Epithelial cell of proximal tubule (primary cell): ENCODE measurements around the gene INSYN2B. TPM values are rescaled to one million over a fixed set of nuclear protein-coding genes. Genes with fewer than 3 reads are reported as not detected.

Experiments used
- DNase-seq: peaks from one replicate; pipeline ENCODE4 v3.0.0-alpha.2; 2011; ENCODE audit warnings: low read depth
- H3K4me3 ChIP-seq: 2 replicates; pipeline ENCODE4 v1.5.1; 2011; ENCODE audit warnings: low read depth, mild to moderate bottlenecking, low read length
- total RNA-seq: library from RNA; depleted of rRNA; stranded (reverse); fragments of >200 nt; gene quantifications from 2 replicates; pipeline ENCODE4 v1.2.3, GENCODE V29; 2015
- TF ChIP-seq, protein P1 (sequence below): conservative IDR thresholded peaks from 2 replicates; pipeline ENCODE4 v1.5.1; 2012; ENCODE audit warnings: low read depth, mild to moderate bottlenecking, low read length

The INSYN2B gene
- total RNA-seq, 1 donor from 2014 or later: 2.0 TPM

DNA sequence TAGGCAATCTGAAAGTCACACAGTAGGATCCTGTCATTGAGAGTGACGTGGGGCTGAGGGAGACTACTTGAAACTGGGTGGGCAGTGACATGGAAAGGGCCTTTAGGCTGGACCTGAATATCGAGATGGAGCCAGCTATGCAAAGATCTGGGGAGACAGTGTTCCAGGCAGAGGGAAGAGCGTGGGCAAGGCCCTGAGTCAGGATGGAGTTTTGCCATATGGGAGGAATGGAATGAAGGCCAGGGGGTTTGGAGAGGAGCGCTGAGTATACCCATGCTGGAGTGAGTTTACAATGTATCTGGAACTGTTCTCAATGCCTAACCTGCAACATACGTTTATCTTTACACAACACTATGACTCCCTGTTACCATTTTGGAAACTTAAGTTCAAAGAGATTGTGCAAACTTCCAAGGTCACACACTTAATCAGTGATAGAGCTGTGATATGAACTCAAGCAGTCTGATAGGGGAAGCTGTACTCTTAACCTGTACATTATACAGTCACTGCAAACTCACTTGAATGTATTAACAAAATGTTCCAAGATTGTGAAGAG, 33.5 kb downstream of the INSYN2B start:
- H3K4me3 ChIP-seq: no peak overlapping the region
- no peak for DNase-seq
- TF ChIP-seq, protein P1, sequence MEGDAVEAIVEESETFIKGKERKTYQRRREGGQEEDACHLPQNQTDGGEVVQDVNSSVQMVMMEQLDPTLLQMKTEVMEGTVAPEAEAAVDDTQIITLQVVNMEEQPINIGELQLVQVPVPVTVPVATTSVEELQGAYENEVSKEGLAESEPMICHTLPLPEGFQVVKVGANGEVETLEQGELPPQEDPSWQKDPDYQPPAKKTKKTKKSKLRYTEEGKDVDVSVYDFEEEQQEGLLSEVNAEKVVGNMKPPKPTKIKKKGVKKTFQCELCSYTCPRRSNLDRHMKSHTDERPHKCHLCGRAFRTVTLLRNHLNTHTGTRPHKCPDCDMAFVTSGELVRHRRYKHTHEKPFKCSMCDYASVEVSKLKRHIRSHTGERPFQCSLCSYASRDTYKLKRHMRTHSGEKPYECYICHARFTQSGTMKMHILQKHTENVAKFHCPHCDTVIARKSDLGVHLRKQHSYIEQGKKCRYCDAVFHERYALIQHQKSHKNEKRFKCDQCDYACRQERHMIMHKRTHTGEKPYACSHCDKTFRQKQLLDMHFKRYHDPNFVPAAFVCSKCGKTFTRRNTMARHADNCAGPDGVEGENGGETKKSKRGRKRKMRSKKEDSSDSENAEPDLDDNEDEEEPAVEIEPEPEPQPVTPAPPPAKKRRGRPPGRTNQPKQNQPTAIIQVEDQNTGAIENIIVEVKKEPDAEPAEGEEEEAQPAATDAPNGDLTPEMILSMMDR: no peak

DNA sequence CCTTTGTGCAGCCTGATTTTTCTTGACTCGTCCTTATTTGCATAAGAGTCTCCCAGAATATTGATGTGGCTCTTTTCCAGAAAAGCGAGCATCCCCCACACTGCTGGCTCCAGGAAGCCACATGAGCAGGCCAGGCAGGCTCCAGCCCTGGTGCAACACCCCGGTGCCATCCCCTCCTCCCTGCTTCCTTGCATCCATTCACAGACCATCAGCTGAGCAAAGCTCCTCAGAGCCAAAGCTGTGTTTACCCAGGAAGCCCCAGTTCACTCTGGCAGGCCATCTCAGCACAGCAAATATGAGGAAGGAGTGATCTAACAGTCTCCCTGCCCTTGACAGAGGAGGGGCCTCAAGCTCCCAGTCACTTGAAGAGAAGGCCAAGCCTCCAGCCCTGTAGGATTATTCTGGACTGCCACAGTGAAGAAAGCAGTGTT, 34.4 kb downstream of the INSYN2B start:
- TF ChIP-seq, protein P1: no peak
- no peak for DNase-seq
- no peak overlapping the region for H3K4me3 ChIP-seq

DNA sequence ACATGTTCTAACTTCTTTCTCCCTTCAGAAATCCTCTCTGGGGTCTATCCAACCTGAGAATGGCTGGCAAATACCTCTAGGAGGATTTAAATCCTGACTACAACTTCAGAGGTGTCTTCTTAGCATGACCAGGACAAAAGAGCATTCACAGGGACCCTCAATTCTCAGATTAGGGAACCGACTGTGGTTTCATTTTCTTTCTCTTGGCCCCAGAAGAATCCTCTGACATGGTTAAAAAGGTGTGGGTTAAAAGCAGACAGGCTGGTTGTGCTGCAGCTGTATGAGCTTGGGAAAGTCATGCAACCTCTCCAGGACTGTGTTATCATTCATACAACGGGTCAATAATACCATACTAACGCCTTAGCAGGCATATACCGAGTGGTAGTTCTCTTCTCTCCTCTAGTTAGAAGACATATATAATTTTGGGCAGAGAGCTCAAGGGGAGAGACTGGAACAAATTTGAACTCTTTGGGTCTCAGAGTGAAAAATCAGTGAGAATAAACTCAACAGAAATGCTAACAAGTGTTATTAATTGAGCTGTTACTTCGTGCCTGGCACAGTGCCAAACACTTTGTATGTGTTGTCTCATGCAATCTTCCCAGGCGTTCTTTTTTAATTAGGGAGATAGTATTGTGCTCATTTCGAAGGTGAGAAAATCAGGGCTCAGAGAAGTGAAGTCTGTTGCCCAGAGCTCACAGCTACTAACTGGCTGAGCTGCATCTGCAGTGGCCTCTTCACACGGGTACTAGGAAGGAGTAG, 35.2 kb downstream of the INSYN2B start:
- no peak for DNase-seq
- H3K4me3 ChIP-seq: no peak overlapping the region
- TF ChIP-seq, protein P1: no peak

DNA sequence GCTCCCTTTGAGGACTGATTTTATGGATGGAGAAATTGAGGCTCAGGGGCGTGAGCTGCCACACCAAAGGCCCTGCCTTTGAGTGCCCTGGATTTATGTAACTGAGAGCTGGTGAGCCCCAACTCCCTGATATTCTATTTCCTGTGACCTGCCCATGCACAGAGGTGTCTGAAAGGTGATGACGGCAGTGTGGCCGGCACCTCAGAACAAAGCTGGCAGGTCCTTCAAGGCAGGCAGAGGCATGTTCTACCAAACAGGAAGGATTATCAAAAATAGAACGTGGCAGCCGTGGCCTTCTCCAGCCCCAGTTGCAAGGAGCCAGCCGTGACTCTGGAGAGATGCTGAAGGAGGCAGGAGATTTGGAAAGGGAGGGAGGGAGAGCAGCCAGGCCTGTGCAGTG, 36.2 kb downstream of the INSYN2B start:
- no peak for DNase-seq
- TF ChIP-seq, protein P1: no peak
- no peak overlapping the region for H3K4me3 ChIP-seq

DNA sequence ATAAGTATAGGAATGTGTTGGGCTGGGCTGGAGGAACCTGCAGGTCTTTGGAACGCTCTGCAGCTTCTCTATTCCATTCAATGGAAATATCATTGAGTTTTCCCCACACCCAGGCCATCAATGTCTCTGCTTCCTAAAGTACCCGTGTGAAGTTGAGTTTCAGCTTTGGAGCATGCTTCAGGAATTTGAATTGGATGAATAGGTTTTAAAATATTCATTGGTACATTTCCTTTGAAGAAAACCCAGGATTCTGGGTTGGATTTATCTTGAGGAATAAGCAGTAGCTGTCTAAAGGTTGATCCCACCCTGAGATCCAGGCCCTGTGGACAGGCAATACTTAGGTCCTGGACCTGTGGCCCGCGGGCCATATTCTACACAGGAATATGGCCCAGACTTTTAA, 37.3 kb downstream of the INSYN2B start:
- DNase-seq: no peak
- TF ChIP-seq, protein P1: no peak
- no peak overlapping the region for H3K4me3 ChIP-seq

DNA sequence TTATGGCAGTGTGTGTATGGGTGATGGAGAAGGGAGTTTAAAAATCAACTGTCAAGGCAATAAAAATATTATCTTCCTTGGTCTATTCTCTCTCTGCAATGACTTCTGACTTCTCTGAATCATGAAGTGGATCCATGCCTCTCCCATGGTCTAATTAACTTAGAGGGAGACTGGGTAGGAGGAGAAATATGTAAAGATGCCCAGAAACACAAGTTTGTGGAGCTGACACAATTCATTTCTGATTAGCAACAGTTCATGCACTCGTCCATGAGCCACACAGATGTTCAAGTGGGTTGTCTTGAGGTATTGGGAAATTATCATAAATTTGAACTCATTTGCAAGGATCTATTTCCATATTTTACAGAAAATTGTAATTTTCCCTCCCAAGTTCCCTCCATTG, 38.1 kb downstream of the INSYN2B start:
- H3K4me3 ChIP-seq: no peak overlapping the region
- no peak for DNase-seq
- TF ChIP-seq, protein P1: no peak

DNA sequence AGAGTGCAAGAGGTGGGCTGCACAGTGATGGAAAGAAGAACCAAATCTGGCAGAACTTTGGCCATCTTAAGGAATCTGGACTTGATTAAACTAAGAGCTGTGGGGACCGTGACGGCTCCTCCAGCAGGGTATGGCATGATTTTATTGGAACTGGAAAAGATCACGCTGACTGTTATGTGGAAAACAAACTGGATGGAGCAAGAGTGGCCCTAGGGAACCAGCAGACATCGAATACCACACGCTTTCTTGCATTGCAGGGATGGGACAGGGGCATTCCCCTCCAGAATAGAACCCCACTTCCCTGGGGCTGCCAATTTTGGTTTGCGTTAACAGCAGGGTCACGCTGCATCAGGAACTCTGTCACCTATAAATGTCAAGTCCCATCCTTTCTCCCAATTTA, 38.8 kb downstream of the INSYN2B start:
- DNase-seq: no peak
- TF ChIP-seq, protein P1: no peak
- no peak overlapping the region for H3K4me3 ChIP-seq
